ENCODE results near the gene LRP8.
"Not testable (repeated sequence)": the region's sequence is repeated elsewhere in the genome, so short reads cannot be mapped to it uniquely, and the experiment has no call there.

The LRP8 gene

GRCh38 chr1:53303243-53303642 lies 24.6 kb downstream of the LRP8 start:
- no peak for DNase-seq

- no peak for DNase-seq
Measured at GRCh38 chr1:53299233-53299632, 28.6 kb downstream of the LRP8 start.

DNA sequence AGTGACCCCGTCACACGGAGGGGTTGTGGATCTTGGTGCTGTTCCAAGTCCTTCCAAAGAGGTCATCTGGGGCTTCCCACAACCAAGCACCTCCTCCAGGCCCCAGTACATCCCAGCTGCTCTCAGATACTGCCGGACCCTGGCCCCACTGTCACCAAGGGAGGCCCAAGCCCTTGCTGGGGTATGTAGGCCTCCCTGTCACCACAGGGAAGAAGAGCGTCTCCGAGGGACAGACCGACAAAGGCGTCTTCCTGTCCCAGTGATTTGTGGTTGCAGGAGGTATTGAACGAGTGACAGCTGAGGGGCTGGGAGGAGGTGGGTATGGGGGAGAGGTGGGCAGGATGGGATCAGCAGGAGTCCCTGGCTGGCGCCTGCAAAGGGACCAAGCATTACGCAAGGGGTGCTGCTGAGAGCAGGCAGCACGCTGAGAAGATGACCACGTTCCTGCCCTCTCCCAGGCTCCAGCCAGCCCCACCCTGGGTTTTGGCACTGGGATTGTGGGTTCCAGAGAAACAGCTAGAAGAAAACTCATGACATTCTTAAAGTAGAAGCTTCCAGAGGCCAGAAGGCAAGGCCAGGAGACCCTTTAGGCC lies 29.7 kb downstream of the LRP8 start:
- no peak for DNase-seq

DNA sequence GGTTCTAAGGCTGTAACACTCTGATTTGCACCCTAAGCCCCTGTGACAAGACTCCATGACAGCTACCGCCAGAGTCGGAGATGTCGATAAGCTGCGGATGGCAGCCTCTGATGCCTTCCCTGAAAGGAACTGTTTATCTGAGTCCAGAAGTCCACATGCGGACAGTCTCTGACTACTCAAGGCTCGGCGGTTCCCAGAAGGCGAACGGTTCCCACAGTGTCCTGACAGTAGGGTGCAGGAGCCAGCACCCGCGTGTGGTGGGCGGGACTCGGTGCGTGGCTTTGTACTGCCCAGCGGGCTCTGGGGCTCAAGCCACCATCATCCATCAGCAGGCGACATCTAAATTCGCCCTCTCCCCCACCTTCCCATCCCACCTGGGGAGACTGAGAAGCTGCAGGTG lies 30.7 kb downstream of the LRP8 start:
- DNase-seq, result no peak

DNA sequence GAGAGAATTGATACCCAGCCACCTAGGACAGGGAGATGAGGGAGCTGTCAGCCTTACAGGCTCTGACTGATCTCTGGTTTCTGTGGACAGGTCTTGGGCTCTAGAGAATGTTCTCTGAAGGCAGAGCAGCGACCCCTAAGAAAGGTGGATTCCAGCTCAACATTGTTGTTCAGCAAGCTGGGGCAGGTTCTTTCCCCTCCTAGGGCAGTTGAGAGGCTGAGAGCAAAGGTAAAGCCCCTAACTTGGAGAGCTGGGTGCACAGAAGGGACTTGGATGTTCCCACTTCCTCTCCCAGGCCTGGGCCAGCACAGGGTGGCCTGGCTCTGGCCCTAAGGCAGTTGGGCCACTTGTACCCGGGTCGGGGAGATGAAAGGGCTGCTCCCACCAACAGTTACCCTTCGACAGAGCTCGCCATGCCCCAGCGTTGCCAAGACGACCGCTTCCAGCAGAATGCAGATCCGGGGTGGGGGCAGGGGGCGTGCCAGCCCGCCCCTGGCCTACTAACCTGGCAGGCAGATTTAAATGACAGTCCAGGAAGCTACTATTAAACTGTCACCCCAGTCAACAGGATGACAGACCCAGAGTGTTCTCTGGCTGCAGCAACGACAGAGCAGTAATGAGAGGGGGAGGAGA lies 31.6 kb downstream of the LRP8 start:
- no peak for DNase-seq

DNA sequence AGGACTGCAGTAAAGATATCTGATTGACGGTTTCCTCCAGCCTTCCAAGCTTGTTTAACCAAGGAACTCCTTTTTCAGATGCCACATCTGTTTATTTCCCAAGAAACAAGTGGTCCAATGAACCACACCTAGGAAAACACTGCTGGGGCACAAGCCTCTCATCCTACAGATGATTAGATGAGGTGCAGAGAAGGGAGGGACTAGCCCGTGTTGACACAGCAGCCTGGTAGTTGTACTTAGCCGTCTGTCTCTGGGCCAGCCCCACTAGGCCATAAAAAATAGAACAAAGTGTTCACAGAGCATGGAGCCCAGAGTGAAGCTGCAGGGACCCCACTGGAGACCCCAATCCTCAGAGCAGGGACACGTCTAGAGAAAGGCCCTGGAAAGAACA lies 32.1 kb downstream of the LRP8 start:
- DNase-seq, result no peak

DNA sequence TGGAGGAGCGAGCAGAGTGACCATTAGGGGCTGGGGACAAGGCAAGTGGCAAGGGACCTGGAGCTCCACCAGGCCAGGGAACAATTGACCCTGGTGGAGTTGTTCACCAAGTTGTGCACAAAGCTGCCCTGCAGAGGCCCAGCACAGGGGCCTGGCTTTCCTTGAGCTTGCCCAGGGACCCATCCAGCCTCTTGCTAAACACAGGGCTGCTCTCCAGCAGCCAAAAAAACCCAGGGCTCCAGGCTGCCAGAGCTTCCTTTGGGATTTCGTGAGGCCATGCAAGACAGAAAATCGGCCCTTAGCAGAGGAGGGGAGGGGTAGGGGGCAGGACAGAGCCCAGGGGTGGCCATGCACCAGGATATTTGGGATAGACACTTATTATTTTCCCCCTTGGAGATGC lies 32.6 kb downstream of the LRP8 start:
- no peak for DNase-seq

DNA sequence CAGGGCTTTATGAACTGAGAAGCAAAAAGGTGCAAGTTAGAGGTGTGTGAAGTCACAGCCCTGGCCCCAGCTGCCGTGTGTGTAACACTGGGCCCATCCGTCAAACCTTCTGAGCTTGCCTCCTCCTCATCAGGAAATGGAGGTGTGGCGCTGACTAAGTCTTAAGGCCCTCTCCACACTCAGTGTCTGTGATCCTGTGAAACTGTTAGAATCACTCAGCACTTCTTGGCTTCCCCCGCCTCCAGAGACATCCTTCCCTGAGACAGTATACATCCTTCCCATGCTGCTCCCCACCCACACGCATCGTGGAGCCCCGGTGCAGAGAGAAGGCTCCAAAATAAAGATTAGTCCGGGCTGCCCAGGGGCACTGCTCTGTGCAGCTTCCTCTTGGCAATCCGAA lies 33.3 kb downstream of the LRP8 start:
- DNase-seq, result no peak

DNA sequence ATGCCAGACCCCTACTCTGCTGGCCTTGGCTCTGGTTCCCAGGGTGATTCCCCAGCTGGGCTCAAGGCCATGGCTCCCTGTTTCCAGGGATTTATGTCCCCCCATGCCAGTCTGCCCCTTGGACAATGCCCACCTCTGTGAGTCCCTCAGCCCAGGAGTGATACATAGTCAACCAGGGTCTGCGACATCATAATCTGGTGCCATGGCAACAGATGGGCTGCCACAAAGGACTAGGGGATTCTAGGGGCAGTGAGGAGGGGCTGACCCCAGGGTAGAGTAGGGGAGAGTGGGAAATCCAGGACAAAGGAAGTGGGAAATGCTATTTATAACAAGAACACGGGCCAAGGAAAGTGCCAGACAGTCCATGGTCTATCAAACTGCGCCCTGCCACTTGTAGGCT lies 33.8 kb downstream of the LRP8 start:
- DNase-seq, result no peak

- DNase-seq, result no peak
Measured at GRCh38 chr1:53293123-53293522, 34.7 kb downstream of the LRP8 start.

GRCh38 chr1:53292690-53293089 lies 35.2 kb downstream of the LRP8 start:
- no peak for DNase-seq

DNA sequence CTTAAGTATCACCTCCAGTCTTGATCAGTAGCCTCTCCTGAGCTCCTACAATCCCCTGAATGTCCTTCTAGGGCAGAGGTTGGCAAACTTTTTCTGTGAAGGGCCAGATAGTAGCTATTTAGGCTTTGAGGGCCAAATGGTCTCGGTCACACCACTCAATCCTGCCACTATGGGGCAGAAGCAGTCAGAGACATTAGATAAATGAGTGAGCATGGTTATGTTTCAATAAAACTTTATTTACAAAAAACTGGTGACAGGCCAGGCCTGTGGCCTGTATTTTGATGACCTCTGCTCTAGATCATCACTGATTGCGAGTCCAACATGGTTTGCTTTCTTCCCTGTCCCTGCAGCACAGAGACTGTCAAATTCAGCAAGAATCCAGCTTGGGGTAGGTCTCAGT lies 36.3 kb downstream of the LRP8 start:
- no peak for DNase-seq

GRCh38 chr1:53288790-53289429 lies 39.0 kb downstream of the LRP8 start:
- no peak for DNase-seq

DNA sequence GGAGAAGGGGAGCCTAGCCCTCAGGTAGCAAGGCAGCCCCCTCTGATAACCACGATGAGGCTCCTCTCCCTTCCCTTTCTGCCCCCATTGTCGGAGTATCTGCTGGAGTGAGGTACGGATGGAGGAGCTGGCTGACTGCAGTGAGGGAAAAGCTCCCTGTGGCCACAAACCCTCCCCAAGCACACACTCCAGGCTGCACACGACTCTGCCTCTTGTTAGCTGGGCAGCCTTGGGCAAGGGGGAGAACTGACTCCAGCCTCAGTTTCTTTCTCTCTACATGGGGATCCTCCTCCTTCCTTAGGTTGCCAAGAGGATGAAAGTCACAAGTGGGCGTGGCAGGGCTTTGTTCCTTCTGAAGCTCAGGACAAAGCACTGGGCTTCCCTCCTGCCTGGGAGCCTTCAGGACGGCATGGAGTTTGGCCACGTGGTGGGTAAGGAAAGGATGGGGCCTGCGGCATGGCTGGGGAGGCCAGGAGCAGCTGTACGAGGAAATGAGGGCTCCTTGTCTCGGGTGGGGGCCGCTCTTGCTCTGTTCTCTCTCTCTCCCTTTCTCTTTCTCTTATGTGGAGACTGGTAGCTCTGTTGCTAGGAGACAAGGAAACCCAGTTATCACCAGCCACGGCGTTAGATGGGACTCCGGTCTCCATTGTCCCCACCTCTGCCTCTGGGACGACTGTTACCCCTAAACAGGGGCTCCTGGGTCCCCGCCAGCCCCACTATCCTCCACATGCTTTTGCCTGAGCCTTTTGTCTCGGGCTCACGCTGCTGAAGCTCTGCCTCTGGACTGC lies 39.7 kb downstream of the LRP8 start:
- DNase-seq, result no peak

- DNase-seq, result no peak
Measured at GRCh38 chr1:53286955-53287354, 40.9 kb downstream of the LRP8 start.

- DNase-seq, result no peak
Measured at GRCh38 chr1:53285969-53286760, 41.7 kb downstream of the LRP8 start.

DNA sequence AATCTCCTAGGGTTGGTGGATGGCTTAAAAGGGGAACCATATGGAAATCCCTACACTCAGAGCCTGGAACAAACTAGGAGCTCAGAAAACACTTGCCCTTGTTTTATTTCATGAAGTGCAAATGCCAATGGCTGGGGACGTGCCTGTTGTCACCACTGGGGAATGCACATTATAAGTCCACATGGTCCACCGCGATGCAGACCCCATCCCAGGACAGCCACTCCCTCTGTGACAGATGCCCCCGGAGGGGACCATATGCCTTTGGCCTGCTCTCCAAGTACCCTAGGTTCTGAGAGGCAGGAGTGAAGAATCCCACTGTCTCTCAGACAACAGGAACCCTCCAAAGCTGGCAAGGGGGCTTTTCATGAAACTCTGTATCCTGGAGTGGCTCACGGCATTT lies 42.3 kb downstream of the LRP8 start:
- no peak for DNase-seq

GRCh38 chr1:53284224-53285020 lies 43.4 kb downstream of the LRP8 start:
- DNase-seq, result no peak

GRCh38 chr1:53283156-53283555 lies 44.7 kb downstream of the LRP8 start:
- not testable (repeated sequence) for DNase-seq

- no peak for DNase-seq
Measured at GRCh38 chr1:53281133-53281532, 46.7 kb downstream of the LRP8 start.

- no peak for DNase-seq
Measured at GRCh38 chr1:53280496-53280895, 47.4 kb downstream of the LRP8 start.
